Astrocyte of the cerebellum (primary cell): Measurements from ENCODE around the gene MCCC1.
"Not testable (repeated sequence)": the region's sequence is repeated elsewhere in the genome, so short reads cannot be mapped to it uniquely, and the experiment has no call there.

ENCODE experiments used
- DNase-seq: peaks from one replicate; pipeline ENCODE4 v3.0.0-alpha.2; 2011; ENCODE audit warnings: low read depth
- H3K4me3 ChIP-seq: 2 replicates; pipeline ENCODE4 v1.5.1; 2011; ENCODE audit warnings: mild to moderate bottlenecking, low read depth, low read length, moderate library complexity
- in situ Hi-C: cut with HindIII; loops from 2 replicates; pipeline ENCODE4 v1.10.0; 2017; ENCODE audit warnings: low sequenced_read_pairs
- TF ChIP-seq, protein P1 (sequence below): IDR thresholded peaks from 2 replicates; pipeline ENCODE4 v1.5.1; 2012; ENCODE audit warnings: low read length, low read depth, moderate library complexity, mild to moderate bottlenecking; ENCODE audit errors: missing control alignments

Gene MCCC1

DNA sequence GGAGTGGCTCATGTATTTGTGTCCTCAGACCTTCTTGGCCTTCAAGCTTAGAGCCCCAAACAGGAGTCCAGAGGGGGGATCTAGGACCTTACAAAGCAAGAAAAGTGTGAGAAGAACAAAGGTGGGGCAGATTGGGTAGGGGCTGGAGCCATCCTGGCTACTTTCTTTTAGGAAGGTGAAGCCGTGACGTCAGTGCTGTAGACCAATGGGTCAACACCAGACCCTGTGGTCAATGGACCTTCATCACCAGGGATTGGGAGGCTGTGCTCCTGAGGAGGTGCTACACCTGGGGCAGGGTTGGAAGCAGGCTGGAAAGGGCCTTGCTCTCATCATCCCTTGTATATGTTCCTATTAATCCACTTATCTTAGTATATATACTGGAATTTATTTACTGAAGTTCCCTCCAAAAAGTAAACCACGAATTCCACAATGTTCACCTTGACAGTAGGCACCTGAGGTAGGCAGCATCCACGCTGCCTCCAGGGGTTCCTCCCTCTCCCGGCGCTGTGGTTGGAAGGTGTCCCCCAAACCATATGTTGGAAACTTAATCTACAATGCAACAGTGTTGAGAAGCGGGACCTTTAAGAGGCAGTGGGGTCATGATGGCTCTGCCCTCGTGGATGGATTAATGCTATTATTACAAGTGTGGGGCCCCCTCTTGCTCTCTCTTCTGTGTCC lies 21.4 kb upstream of the MCCC1 start:
- H3K4me3 ChIP-seq = no peak overlapping the region
- DNase-seq = no peak
- in situ Hi-C loops = loop anchor here (5.0 kb wide), 1 partner anchor 57 kb away; no protein-coding TSS in a partner anchor
- TF ChIP-seq, protein P1, sequence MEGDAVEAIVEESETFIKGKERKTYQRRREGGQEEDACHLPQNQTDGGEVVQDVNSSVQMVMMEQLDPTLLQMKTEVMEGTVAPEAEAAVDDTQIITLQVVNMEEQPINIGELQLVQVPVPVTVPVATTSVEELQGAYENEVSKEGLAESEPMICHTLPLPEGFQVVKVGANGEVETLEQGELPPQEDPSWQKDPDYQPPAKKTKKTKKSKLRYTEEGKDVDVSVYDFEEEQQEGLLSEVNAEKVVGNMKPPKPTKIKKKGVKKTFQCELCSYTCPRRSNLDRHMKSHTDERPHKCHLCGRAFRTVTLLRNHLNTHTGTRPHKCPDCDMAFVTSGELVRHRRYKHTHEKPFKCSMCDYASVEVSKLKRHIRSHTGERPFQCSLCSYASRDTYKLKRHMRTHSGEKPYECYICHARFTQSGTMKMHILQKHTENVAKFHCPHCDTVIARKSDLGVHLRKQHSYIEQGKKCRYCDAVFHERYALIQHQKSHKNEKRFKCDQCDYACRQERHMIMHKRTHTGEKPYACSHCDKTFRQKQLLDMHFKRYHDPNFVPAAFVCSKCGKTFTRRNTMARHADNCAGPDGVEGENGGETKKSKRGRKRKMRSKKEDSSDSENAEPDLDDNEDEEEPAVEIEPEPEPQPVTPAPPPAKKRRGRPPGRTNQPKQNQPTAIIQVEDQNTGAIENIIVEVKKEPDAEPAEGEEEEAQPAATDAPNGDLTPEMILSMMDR = no peak

GRCh38 chr3:183117056-183117455 lies 17.8 kb upstream of the MCCC1 start:
- in situ Hi-C loops = no loop called here
- TF ChIP-seq, protein P1 = no peak
- H3K4me3 ChIP-seq = no peak overlapping the region
- DNase-seq = no peak

DNA sequence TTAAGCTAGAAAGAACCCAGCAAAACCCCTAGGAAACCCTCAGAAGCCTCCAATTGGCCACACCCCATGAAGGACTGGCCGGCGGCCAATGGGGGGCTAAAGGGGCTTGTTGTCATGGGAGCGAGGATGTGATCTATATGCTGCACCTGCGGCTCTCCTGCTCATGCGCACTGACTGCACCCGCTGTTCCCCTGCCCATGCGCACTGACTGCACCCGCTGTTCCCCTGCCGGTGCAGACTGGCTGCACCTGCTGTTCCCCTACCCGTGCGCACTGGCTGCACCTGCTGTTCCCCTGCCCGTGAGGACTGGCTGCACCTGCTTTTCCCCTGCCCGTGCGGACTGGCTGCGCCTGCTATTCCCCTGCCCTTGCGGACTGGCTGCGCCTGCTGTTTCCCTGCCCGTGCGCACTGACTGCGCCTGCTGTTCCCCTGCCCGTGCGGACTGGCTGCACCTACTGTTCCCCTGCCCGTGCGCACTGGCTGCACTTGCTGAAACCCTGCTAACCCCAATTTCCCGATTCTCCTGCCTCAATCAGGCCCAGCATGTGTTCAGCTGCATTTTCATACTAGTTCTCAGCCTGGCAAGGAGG lies 16.8 kb upstream of the MCCC1 start:
- H3K4me3 ChIP-seq = no peak overlapping the region
- in situ Hi-C loops = no loop called here
- TF ChIP-seq, protein P1 = no peak
- DNase-seq = no peak

- TF ChIP-seq, protein P1 = no peak
- DNase-seq = no peak
- in situ Hi-C loops = no loop called here
- H3K4me3 ChIP-seq = no peak overlapping the region
These were observed 15.3 kb upstream of the MCCC1 start for GRCh38 chr3:183114384-183115178.

DNA sequence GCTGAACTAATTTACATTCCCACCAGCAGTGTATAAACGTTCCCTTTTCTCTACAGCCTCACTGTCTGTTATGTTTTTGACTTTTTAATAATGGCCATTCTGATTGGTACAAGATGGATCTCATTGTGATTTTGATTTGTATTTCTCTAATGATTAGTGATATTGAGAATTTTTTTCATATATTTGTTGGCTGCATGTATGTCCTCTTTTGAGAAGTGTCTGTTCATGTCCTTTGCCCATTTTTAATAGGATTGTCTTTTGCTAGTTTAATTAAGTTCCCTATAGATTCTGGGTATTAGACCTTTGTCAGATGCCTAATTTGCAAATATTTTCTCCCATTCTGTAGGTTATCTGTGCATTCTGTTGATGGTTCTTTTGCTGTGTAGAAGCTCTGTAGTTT lies 10.6 kb upstream of the MCCC1 start:
- DNase-seq, H3K4me3 ChIP-seq, in situ Hi-C loops: not testable (repeated sequence)

DNA sequence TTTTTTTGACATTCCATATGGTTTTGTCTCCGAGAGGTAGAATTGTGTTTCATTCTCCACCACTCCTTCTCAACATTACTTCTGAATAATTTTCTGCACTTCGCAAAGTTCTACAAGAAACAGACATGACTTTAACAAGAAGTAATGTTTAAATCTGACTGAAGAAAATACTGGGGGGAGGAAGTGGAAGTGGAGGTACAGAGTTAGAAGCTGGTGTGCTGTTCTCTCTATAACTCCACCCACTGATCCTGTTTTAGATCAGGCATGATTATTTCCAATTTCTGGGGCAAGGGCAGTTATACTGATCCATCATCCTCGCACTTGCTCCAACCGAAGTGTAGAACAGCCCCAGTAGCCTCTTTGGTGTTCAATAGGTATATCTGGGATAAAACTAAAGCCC lies 9.2 kb upstream of the MCCC1 start:
- in situ Hi-C loops = no loop called here
- TF ChIP-seq, protein P1 = no peak
- no peak for DNase-seq
- no peak overlapping the region for H3K4me3 ChIP-seq
